Calu3 (cell line): Measurements from ENCODE around the gene MACROD1. TPM values are rescaled to one million over a fixed set of nuclear protein-coding genes. Genes with fewer than 3 reads are reported as not detected.
"Not testable (repeated sequence)": the region's sequence is repeated elsewhere in the genome, so short reads cannot be mapped to it uniquely, and the experiment has no call there.

Source experiments
- BruUV-seq: library from RNA; stranded (reverse); fragments of 400-500 nt; replicated peaks from 2 replicates; lab custom pipeline; 2021; lab: Mats Ljungman, UMichigan
- CTCF ChIA-PET: fragments of 300-600 bp; sonication (Branson Sonifier 250); formaldehyde crosslinking; loops from one replicate; lab custom pipeline; 2022; ENCODE audit warnings: antibody characterized with exemption; lab: Charles Lee
- DNase-seq: peaks from one replicate; pipeline ENCODE4 v3.0.0; 2022
- H3K27ac Mint-ChIP-seq: one replicate; pipeline ENCODE4 v1.8.0; 2022; ENCODE audit warnings: mixed read lengths; ENCODE audit not compliant: unreplicated experiment
- H3K27me3 Mint-ChIP-seq: one replicate; pipeline ENCODE4 v1.8.0; 2022; ENCODE audit warnings: mixed read lengths; ENCODE audit not compliant: unreplicated experiment
- H3K36me3 Mint-ChIP-seq: one replicate; pipeline ENCODE4 v1.8.0; 2022; ENCODE audit warnings: mild to moderate bottlenecking, moderate library complexity, mixed read lengths; ENCODE audit not compliant: insufficient read depth, unreplicated experiment
- H3K4me1 Mint-ChIP-seq: one replicate; pipeline ENCODE4 v1.8.0; 2022; ENCODE audit warnings: mild to moderate bottlenecking, low read depth, mixed read lengths; ENCODE audit not compliant: unreplicated experiment
- H3K4me3 Mint-ChIP-seq: one replicate; pipeline ENCODE4 v1.8.0; 2022; ENCODE audit warnings: mild to moderate bottlenecking, low read depth, moderate library complexity, mixed read lengths; ENCODE audit not compliant: unreplicated experiment
- H3K9me3 Mint-ChIP-seq: one replicate; pipeline ENCODE4 v1.8.0; 2022; ENCODE audit warnings: low read depth, mixed read lengths; ENCODE audit not compliant: unreplicated experiment
- intact Hi-C: fragments of 100-400 bp; cut with micrococcal nuclease; formaldehyde crosslinking; loops from one replicate; pipeline ENCODE4 v1.10.0; 2022; ENCODE audit not compliant: unreplicated experiment
- total RNA-seq: library from RNA; stranded (reverse); gene quantifications from 2 replicates; pipeline ENCODE4 v1.2.3, GENCODE V29; 2022
- TF ChIP-seq, protein P1 (sequence below): fragments of 200-600 bp; IDR thresholded peaks from one replicate; pipeline ENCODE4 v1.8.0; 2022; ENCODE audit warnings: antibody characterized with exemption; ENCODE audit not compliant: unreplicated experiment

The MACROD1 gene
- total RNA-seq, 1 experiment from 2014 or later: 35.7 TPM

- Mint-ChIP-seq H3K27ac (no peak overlapping the region), H3K4me1 (peaks cover 14% of the 10 kb centered on the region), H3K27me3 (no peaks in the 10 kb centered on the region), H3K4me3 (no peak overlapping the region), H3K9me3 (no peaks in the 10 kb centered on the region), H3K36me3 (peaks cover 36% of the 10 kb centered on the region)
- BruUV-seq: no TSS peak
- intact Hi-C loops: no loop called here
- DNase-seq: no peak
- TF ChIP-seq, protein P1, sequence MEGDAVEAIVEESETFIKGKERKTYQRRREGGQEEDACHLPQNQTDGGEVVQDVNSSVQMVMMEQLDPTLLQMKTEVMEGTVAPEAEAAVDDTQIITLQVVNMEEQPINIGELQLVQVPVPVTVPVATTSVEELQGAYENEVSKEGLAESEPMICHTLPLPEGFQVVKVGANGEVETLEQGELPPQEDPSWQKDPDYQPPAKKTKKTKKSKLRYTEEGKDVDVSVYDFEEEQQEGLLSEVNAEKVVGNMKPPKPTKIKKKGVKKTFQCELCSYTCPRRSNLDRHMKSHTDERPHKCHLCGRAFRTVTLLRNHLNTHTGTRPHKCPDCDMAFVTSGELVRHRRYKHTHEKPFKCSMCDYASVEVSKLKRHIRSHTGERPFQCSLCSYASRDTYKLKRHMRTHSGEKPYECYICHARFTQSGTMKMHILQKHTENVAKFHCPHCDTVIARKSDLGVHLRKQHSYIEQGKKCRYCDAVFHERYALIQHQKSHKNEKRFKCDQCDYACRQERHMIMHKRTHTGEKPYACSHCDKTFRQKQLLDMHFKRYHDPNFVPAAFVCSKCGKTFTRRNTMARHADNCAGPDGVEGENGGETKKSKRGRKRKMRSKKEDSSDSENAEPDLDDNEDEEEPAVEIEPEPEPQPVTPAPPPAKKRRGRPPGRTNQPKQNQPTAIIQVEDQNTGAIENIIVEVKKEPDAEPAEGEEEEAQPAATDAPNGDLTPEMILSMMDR: no peak
- CTCF ChIA-PET: no interaction called here
Measured at GRCh38 chr11:63978551-63979239, 187.2 kb downstream of the MACROD1 start.

GRCh38 chr11:63974259-63975143 lies 191.4 kb downstream of the MACROD1 start, which contains the start of gene COX8A:
TSS of gene COX8A (plus strand) at chr11:63974620. CDS start at chr11:63974681, 61 bp downstream.
- peak; percentile 96 for DNase-seq
- CTCF ChIA-PET: interaction anchor here (0.7 to 1.0 kb wide), 3 partner anchors 29 to 137 kb away, joined by 3 to 5 read pairs (median 3); no protein-coding TSS in a partner anchor
- Mint-ChIP-seq H3K27me3 (peaks cover 7% of the 10 kb centered on the region), H3K4me3 (peak within 1 kb of the TSS; percentile 99), H3K36me3 (peaks cover 37% of the 10 kb centered on the region), H3K9me3 (peaks cover 4% of the 10 kb centered on the region), H3K4me1 (peaks cover 14% of the 10 kb centered on the region), H3K27ac (peak within 1 kb of the TSS; percentile 66)
- BruUV-seq: TSS peak; percentile 90
- TF ChIP-seq, protein P1: no peak
- intact Hi-C loops: no loop called here

DNA sequence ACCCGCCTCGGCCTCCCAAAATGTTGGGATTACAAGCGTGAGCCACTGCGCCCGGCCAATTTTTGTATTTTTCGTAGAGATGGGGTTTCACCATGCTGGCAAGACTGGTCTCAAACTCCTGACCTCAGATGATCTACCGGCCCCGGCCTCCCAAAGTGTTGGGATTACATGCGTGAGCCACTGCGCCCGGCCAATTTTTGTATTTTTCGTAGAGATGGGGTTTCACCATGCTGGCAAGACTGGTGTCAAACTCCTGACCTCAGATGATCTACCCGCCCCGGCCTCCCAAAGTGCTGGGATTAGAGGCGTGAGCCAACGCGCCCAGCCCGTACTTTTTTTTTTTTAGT lies 192.0 kb downstream of the MACROD1 start:
- peaks cover 35% of the 10 kb centered on the region for H3K36me3 Mint-ChIP-seq
- H3K9me3 Mint-ChIP-seq, BruUV-seq, intact Hi-C loops, DNase-seq: not testable (repeated sequence)
- peak overlapping the region; percentile 99 for H3K4me3 Mint-ChIP-seq
- H3K27me3 Mint-ChIP-seq: peaks cover 12% of the 10 kb centered on the region
- peak overlapping the region; percentile 66 for H3K27ac Mint-ChIP-seq
- CTCF ChIA-PET: interaction anchor here (1.0 kb wide), 1 partner anchor 28 kb away, joined by 5 read pairs; no protein-coding TSS in a partner anchor
- peaks cover 14% of the 10 kb centered on the region for H3K4me1 Mint-ChIP-seq

GRCh38 chr11:63970902-63971301 lies 195.0 kb downstream of the MACROD1 start:
- CTCF ChIA-PET: no interaction called here
- peaks cover 12% of the 10 kb centered on the region for H3K27me3 Mint-ChIP-seq

More at GRCh38 chr11:63970902-63971301, 195.0 kb downstream of the MACROD1 start:
- no peak overlapping the region for H3K4me3 Mint-ChIP-seq
- peaks cover 4% of the 10 kb centered on the region for H3K4me1 Mint-ChIP-seq
- H3K9me3 Mint-ChIP-seq: peaks cover 4% of the 10 kb centered on the region
- TF ChIP-seq, protein P1: no peak
- intact Hi-C loops: no loop called here
- peaks cover 32% of the 10 kb centered on the region for H3K36me3 Mint-ChIP-seq
- no peak overlapping the region for H3K27ac Mint-ChIP-seq
- DNase-seq: no peak
- BruUV-seq: no TSS peak
